HCT116 (cell line): Measurements from ENCODE around the gene RNF41. TPM values are rescaled to one million over a fixed set of nuclear protein-coding genes. Genes with fewer than 3 reads are reported as not detected.

Source experiments
- ATAC-seq: fragments of 200-7000 bp; cut with Tn5 transposase; 2 replicates; pipeline ENCODE4 v1.9.1; 2020; ENCODE audit warnings: mild to moderate bottlenecking, moderate library complexity
- BruUV-seq: library from RNA; stranded (reverse); fragments of 400-500 nt; replicated peaks from 2 replicates; lab custom pipeline; 2021; lab: Mats Ljungman, UMichigan
- CTCF ChIA-PET: fragments of 300-600 bp; sonication (Branson Sonifier 250); formaldehyde crosslinking; loops from one replicate; lab custom pipeline; 2021; ENCODE audit warnings: antibody characterized with exemption; lab: Charles Lee
- POLR2A ChIA-PET: fragments of 300-600, 350-600 bp; sonication (Branson Sonifier 250); formaldehyde crosslinking; loops from one replicate; lab custom pipeline; 2021; ENCODE audit warnings: antibody characterized with exemption; lab: Charles Lee
- RAD21 ChIA-PET, 2 experiments: fragments of 300-600 bp; sonication (Branson Sonifier 250); formaldehyde crosslinking; loops; one replicate each; lab custom pipeline; 2023; ENCODE audit warnings: low total read pairs in 2 of 2; ENCODE audit not compliant: uncharacterized antibody in 2 of 2, unreplicated experiment in 2 of 2, low non-redundant PET in 1 of 2; lab: Charles Lee
- DNase-seq: peaks from one replicate; pipeline ENCODE4 v3.0.0-alpha.2; 2010; ENCODE audit warnings: low read depth, low spot score
- H2AFZ ChIP-seq: fragments of 200-600 bp; shearing (Covaris generic), sonication (generic); 2 replicates; pipeline ENCODE4 v1.6.1; 2017; ENCODE audit warnings: low read depth, mixed run types, mixed read lengths, antibody characterized with exemption, low read length; ENCODE audit not compliant: poor library complexity, severe bottlenecking
- H3K27ac ChIP-seq: 2 replicates; pipeline ENCODE4 v1.5.1; 2012; ENCODE audit warnings: low read depth, low read length
- H3K27me3 ChIP-seq: fragments of 200-600 bp; sonication (generic); 2 replicates; pipeline ENCODE4 v1.6.1; 2016; ENCODE audit warnings: mixed run types, low read length, mixed read lengths; ENCODE audit not compliant: insufficient read depth
- H3K36me3 ChIP-seq, 2 experiments: fragments of 200-500 bp in 1 of 2; fragments of 200-600 bp in 1 of 2; sonication (Bioruptor generic) in 1 of 2; sonication (generic) in 1 of 2; 2 replicates each; pipeline versions ENCODE4 v1.5.1 to v1.6.1; 2014 to 2016; ENCODE audit warnings: low read length in 2 of 2, inconsistent platforms in 1 of 2, mixed read lengths in 1 of 2, mixed run types in 1 of 2; ENCODE audit not compliant: insufficient read depth in 2 of 2, control insufficient read depth in 1 of 2
- H3K4me1 ChIP-seq, 2 experiments: fragments of 200-600 bp in 1 of 2; sonication (generic) in 1 of 2; 2 replicates each; pipeline versions ENCODE4 v1.5.1 to v1.6.1; 2012 to 2017; ENCODE audit warnings: low read length in 2 of 2, inconsistent platforms in 1 of 2, mild to moderate bottlenecking in 1 of 2, mixed read lengths in 1 of 2, mixed run types in 1 of 2, moderate library complexity in 1 of 2; ENCODE audit not compliant: insufficient read depth in 2 of 2, control insufficient read depth in 1 of 2
- H3K4me2 ChIP-seq: fragments of 200-600 bp; sonication (generic); 2 replicates; pipeline ENCODE4 v1.6.1; 2017; ENCODE audit warnings: mixed run types, low read length, mixed read lengths
- H3K4me3 ChIP-seq, 2 experiments: fragments of 200-600 bp in 1 of 2; sonication (generic) in 1 of 2; replicated peaks in 1 of 2; 2 replicates each; pipeline ENCODE4 v1.5.1; 2011 to 2016; ENCODE audit warnings: low read length in 2 of 2, control low read depth in 1 of 2, low read depth in 1 of 2, mild to moderate bottlenecking in 1 of 2, mixed read lengths in 1 of 2, mixed run types in 1 of 2
- H3K79me2 ChIP-seq: fragments of 200-600 bp; sonication (generic); 2 replicates; pipeline ENCODE4 v1.6.1; 2017; ENCODE audit warnings: mild to moderate bottlenecking, mixed run types, low read length, moderate library complexity, mixed read lengths; ENCODE audit not compliant: insufficient read depth
- H3K9ac ChIP-seq: fragments of 200-600 bp; sonication (generic); 2 replicates; pipeline ENCODE4 v1.6.1; 2016; ENCODE audit warnings: low read length, mixed read lengths
- H3K9me2 ChIP-seq: fragments of 200-600 bp; sonication (generic), shearing (Covaris generic); 2 replicates; pipeline ENCODE4 v1.6.1; 2017; ENCODE audit warnings: mixed run types, mild to moderate bottlenecking, moderate library complexity; ENCODE audit not compliant: insufficient read depth
- H3K9me3 ChIP-seq, 2 experiments: fragments of 200-500 bp in 1 of 2; fragments of 200-600 bp in 1 of 2; sonication (Bioruptor generic) in 1 of 2; sonication (generic) in 1 of 2; 2 replicates each; pipeline ENCODE4 v1.6.1; 2014 to 2017; ENCODE audit warnings: low read length in 2 of 2, mixed read lengths in 2 of 2, inconsistent platforms in 1 of 2, low read depth in 1 of 2, mild to moderate bottlenecking in 1 of 2, mixed run types in 1 of 2, moderate library complexity in 1 of 2; ENCODE audit not compliant: control insufficient read depth in 1 of 2, insufficient read depth in 1 of 2
- H4K20me1 ChIP-seq: fragments of 200-600 bp; sonication (generic), shearing (Covaris generic); 2 replicates; pipeline ENCODE4 v1.6.1; 2017; ENCODE audit warnings: mixed run types, mild to moderate bottlenecking, moderate library complexity; ENCODE audit not compliant: insufficient read depth
- CEBPB ChIP-seq: IDR thresholded peaks from 2 replicates; pipeline ENCODE4 v1.6.1; 2012; ENCODE audit warnings: low read depth
- CTCF ChIP-seq, 3 experiments: fragments of 200-600 bp in 1 of 3; sonication (generic) in 1 of 3; IDR thresholded peaks in 2 of 3; conservative IDR thresholded peaks in 1 of 3; 2 replicates each; pipeline ENCODE4 v1.5.1; 2012 to 2017; ENCODE audit warnings: low read depth in 2 of 3, low read length in 2 of 3, antibody characterized with exemption in 1 of 3, borderline replicate concordance in 1 of 3, control low read depth in 1 of 3, mild to moderate bottlenecking in 1 of 3, mixed read lengths in 1 of 3, mixed run types in 1 of 3, moderate library complexity in 1 of 3; ENCODE audit not compliant: insufficient read depth in 1 of 3
- POLR2A ChIP-seq: IDR thresholded peaks from 2 replicates; pipeline ENCODE4 v1.7.0; 2011; ENCODE audit warnings: borderline replicate concordance; ENCODE audit not compliant: insufficient read depth, insufficient read length; ENCODE audit errors: extremely low read depth
- POLR2AphosphoS5 ChIP-seq: IDR thresholded peaks from 2 replicates; pipeline ENCODE4 v1.6.1; 2011; ENCODE audit warnings: mild to moderate bottlenecking, low read depth, low read length, moderate library complexity
- RAD21 ChIP-seq: IDR thresholded peaks from 2 replicates; pipeline ENCODE4 v1.6.1; 2012; ENCODE audit warnings: low read depth, mild to moderate bottlenecking
- SP1 ChIP-seq: IDR thresholded peaks from 2 replicates; pipeline ENCODE4 v1.6.1; 2012; ENCODE audit warnings: low read depth
- SRF ChIP-seq: IDR thresholded peaks from 2 replicates; pipeline ENCODE4 v1.6.1; 2012; ENCODE audit warnings: low read depth
- TCF7L2 ChIP-seq: IDR thresholded peaks from 2 replicates; pipeline ENCODE4 v1.7.0; 2011; ENCODE audit warnings: borderline replicate concordance, inconsistent platforms; ENCODE audit not compliant: insufficient read depth, insufficient read length; ENCODE audit errors: extremely low read depth
- ZBTB33 ChIP-seq: IDR thresholded peaks from 2 replicates; pipeline ENCODE4 v1.6.1; 2011; ENCODE audit warnings: mild to moderate bottlenecking, low read length, moderate library complexity; ENCODE audit not compliant: insufficient replicate concordance; ENCODE audit errors: extremely low read depth
- intact Hi-C: fragments of 100-400 bp; cut with micrococcal nuclease; formaldehyde crosslinking; loops from 2 replicates; pipeline ENCODE4 v1.10.0; 2022
- total RNA-seq: library from RNA; stranded (reverse); gene quantifications from one replicate; pipeline ENCODE4 v1.2.1, GENCODE V29; 2021; ENCODE audit not compliant: unreplicated experiment

The RNF41 gene
- total RNA-seq, 1 experiment from 2014 or later: 40.6 TPM

GRCh38 chr12:56256326-56256960, 34.7 kb upstream of the RNF41 start:
- POLR2A ChIA-PET: no interaction called here
- no peak for DNase-seq
- Histone ChIP-seq H3K9ac (peak overlapping the region; percentile 89), H3K4me1 (peaks cover 19 to 37% of the 10 kb centered on the region in 2 experiments), H3K9me2 (no peaks in the 10 kb centered on the region), H3K4me3 (peak overlapping the region in 1 of 2 experiments; percentile 89; a peak in 3 of 4 replicates), H3K27me3 (no peaks in the 10 kb centered on the region), H3K9me3 (no peaks in the 10 kb centered on the region), H3K36me3 (peaks cover 29 to 54% of the 10 kb centered on the region in 2 experiments), H3K4me2 (peak overlapping the region; percentile 97), H3K27ac (peak overlapping the region; percentile 82; the same call in 1 of the 2 replicates), H2AFZ (no peak overlapping the region), H4K20me1 (no peaks in the 10 kb centered on the region), H3K79me2 (peaks cover 30% of the 10 kb centered on the region)
- RAD21 ChIA-PET: no interaction called here
- TF ChIP-seq SRF (no peak), CEBPB (no peak), RAD21 (no peak), POLR2AphosphoS5 (no peak), CTCF (IDR thresholded peaks at IDR 0.05 in 2 of 3, conservative IDR thresholded peaks at IDR 0.05 in 1 of 3; ENCODE audit: borderline replicate concordance in 1 of 3, insufficient read depth in 1 of 3, low read depth in 2 of 3, low read length in 2 of 3) (0 out of 6 replicates have a peak, but pooled peaks of 1 of the 3 experiments have one; percentile 5), ZBTB33 (no peak), POLR2A (no peak), TCF7L2 (no peak), SP1 (no peak)
- ATAC-seq: no peak
- CTCF ChIA-PET: no interaction called here
- intact Hi-C loops: loop anchor here (5.0 kb wide), 1 partner anchor 34 kb away; the partner anchor contains the start of genes NABP2 and RNF41
- BruUV-seq: TSS peak; percentile 38
